ENCODE measurements around the gene TRAPPC10. TPM values are rescaled to one million over a fixed set of nuclear protein-coding genes. Genes with fewer than 3 reads are reported as not detected.

Gene TRAPPC10
- total and polyA plus RNA-seq, 2 donors from 2014 or later, result 8.8 to 48.5 TPM

DNA sequence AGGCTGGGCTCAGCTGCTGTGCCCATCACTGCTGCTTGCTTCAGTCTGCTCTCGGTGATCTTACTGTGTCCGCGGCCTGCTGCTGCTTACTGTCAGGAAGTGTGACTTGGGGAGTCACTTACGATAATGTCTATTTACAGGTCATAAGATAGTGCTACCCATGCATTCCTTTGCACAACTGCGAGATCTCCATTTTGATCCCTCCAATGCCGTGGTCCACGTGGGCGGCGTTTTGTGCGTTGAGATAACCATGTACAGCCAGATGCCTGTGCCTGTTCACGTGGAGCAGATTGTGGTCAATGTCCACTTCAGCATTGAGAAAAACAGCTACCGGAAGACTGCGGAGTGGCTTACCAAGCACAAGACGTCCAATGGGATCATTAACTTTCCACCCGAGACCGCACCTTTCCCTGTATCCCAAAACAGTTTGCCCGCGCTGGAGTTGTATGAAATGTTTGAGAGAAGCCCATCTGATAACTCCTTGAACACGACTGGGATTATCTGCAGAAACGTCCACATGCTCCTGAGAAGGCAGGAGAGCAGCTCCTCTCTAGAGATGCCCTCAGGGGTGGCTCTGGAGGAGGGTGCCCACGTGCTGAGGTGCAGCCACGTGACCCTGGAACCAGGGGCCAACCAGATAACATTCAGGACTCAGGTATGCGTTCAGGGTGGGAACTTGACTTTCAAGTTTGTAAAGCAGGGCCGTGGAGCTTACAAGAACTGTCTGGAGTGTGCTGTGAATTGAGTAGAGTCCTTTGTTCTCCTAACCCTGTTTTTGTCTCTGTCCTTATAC is 70.7 kb downstream of the TRAPPC10 start:
- FAIRE-seq (no peak), DNase-seq (peak; percentile 35 to 60 (median 52))
- TF ChIP-seq, protein P1, sequence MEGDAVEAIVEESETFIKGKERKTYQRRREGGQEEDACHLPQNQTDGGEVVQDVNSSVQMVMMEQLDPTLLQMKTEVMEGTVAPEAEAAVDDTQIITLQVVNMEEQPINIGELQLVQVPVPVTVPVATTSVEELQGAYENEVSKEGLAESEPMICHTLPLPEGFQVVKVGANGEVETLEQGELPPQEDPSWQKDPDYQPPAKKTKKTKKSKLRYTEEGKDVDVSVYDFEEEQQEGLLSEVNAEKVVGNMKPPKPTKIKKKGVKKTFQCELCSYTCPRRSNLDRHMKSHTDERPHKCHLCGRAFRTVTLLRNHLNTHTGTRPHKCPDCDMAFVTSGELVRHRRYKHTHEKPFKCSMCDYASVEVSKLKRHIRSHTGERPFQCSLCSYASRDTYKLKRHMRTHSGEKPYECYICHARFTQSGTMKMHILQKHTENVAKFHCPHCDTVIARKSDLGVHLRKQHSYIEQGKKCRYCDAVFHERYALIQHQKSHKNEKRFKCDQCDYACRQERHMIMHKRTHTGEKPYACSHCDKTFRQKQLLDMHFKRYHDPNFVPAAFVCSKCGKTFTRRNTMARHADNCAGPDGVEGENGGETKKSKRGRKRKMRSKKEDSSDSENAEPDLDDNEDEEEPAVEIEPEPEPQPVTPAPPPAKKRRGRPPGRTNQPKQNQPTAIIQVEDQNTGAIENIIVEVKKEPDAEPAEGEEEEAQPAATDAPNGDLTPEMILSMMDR (IDR thresholded peaks at IDR 0.05; ENCODE audit: borderline replicate concordance, extremely low read depth, insufficient read depth), result no peak
- intact Hi-C loops (cut with DNase I), result no loop called here
- Histone ChIP-seq H3K9ac (ENCODE audit: low read length in 3 of 3) (peak overlapping the region in 1 of 3 donors; percentile 37), H3K27me3 (ENCODE audit: control insufficient read depth, insufficient read depth, low read length) (no peaks in the 10 kb centered on the region), H3K4me3 (ENCODE audit: low read length in 3 of 3) (peak overlapping the region in 2 of 3 donors; percentile 7 to 32), H3K36me3 (ENCODE audit: control insufficient read depth in 2 of 3, insufficient read depth in 3 of 3, low read length in 3 of 3) (peaks cover 4 to 47% (median 11%) of the 10 kb centered on the region in 3 donors), H3K4me1 (ENCODE audit: control insufficient read depth in 2 of 3, insufficient read depth in 2 of 3, low read depth in 1 of 3, low read length in 3 of 3) (peaks cover 0 to 40% (median 24%) of the 10 kb centered on the region in 3 donors), H3K9me3 (ENCODE audit: control insufficient read depth in 2 of 3, insufficient read depth in 1 of 3, low read length in 3 of 3) (no peaks in the 10 kb centered on the region), H3K27ac (ENCODE audit: low read depth in 2 of 2, low read length in 2 of 2) (peak overlapping the region; percentile 61 to 82)

DNA sequence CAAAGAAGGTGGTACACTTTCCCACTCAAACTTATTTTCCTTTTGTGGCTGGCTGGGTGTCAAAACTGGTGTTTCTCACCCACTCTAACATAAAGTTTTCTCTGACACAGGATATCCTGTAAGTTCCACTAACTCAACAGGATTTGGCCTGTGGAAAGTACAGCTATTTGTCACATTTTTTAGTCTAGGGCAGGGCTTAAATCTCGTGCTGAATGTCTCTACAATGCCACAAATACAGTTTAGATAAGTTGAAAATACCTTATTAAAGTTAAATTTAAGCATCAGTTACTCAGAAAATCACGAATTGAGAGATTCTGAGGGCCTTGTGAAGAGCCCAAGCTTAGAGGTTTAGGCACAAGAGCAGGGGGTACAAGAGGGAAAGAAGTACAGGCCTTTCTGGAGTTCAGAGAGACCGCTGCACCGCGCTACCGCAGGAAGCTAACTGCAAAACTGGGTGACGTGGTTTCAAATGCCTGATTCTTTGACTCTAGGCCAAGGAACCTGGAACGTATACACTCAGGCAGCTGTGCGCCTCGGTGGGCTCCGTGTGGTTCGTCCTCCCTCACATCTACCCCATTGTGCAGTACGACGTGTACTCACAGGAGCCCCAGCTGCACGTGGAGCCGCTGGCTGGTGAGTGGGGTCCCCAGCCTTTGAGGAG is 71.7 kb downstream of the TRAPPC10 start:
- FAIRE-seq, result no peak
- TF ChIP-seq, protein P1 (IDR thresholded peaks at IDR 0.05; ENCODE audit: borderline replicate concordance, extremely low read depth, insufficient read depth), result no peak
- Histone ChIP-seq H3K4me3 (ENCODE audit: low read length in 3 of 3) (peak overlapping the region in 2 of 3 donors; percentile 32 to 38), H3K36me3 (ENCODE audit: control insufficient read depth in 2 of 3, insufficient read depth in 3 of 3, low read length in 3 of 3) (peaks cover 2 to 50% (median 9%) of the 10 kb centered on the region in 3 donors), H3K27me3 (ENCODE audit: control insufficient read depth, insufficient read depth, low read length) (no peaks in the 10 kb centered on the region), H3K9ac (ENCODE audit: low read length in 3 of 3) (peak overlapping the region in 1 of 3 donors; percentile 37), H3K27ac (ENCODE audit: low read depth in 2 of 2, low read length in 2 of 2) (peak overlapping the region; percentile 61 to 82), H3K4me1 (ENCODE audit: control insufficient read depth in 2 of 3, insufficient read depth in 2 of 3, low read depth in 1 of 3, low read length in 3 of 3) (peaks cover 0 to 49% (median 33%) of the 10 kb centered on the region in 3 donors), H3K9me3 (ENCODE audit: control insufficient read depth in 2 of 3, insufficient read depth in 1 of 3, low read length in 3 of 3) (no peaks in the 10 kb centered on the region)
- intact Hi-C loops (cut with DNase I), result no loop called here
- peak in 1 of 5 donors; percentile 78 for DNase-seq

DNA sequence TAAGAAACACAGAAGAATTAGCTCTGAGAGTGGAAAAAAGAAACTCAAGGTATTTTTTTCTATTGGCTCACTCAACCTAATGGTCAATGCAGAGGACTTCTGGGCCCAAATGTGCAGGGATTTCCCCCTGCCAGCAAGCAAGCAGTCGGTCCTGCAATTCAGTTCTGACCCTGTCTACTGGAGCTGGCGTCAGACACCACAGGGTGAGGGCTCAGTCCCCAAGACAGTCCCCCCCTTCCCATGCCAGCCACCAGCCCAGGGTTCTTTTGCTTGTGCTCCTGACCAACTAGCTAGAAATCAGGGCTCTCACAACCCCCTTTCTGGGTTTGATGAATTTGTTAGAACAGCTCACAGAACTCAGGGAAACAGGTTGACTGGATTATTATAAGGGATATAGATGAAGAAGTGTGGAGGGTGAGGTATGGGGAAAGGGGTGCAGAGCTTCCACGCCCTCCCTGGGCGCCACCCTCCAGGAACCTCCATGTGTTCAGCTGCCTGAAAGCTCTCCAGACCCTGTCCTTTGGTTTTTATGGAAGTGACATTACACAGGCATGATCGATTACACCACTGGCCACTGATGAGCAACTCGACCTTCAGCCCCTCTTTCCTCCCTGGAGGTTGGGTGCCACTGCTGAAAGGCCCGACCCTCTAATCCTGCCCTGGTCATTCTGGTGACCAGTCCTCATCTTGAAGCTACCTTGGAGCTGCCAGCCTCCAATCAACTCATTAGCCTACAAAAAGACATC is 72.6 kb downstream of the TRAPPC10 start:
- Histone ChIP-seq H3K4me1 (ENCODE audit: control insufficient read depth in 2 of 3, insufficient read depth in 2 of 3, low read depth in 1 of 3, low read length in 3 of 3) (peaks cover 0 to 58% (median 36%) of the 10 kb centered on the region in 3 donors), H3K36me3 (ENCODE audit: control insufficient read depth in 2 of 3, insufficient read depth in 3 of 3, low read length in 3 of 3) (peaks cover 0 to 41% (median 2%) of the 10 kb centered on the region in 3 donors), H3K27me3 (ENCODE audit: control insufficient read depth, insufficient read depth, low read length) (no peaks in the 10 kb centered on the region), H3K9ac (ENCODE audit: low read length in 3 of 3) (no peak overlapping the region), H3K27ac (ENCODE audit: low read depth in 2 of 2, low read length in 2 of 2) (peak overlapping the region in 1 of 2 donors; percentile 33), H3K4me3 (ENCODE audit: low read length in 3 of 3) (peak overlapping the region in 1 of 3 donors; percentile 32), H3K9me3 (ENCODE audit: control insufficient read depth in 2 of 3, insufficient read depth in 1 of 3, low read length in 3 of 3) (no peaks in the 10 kb centered on the region)
- peak in 1 of 5 donors; percentile 26 for DNase-seq
- intact Hi-C loops (cut with DNase I), result no loop called here
- TF ChIP-seq, protein P1 (IDR thresholded peaks at IDR 0.05; ENCODE audit: borderline replicate concordance, extremely low read depth, insufficient read depth), result no peak
- no peak for FAIRE-seq

All from kidney (tissue), 14 donors.